Stimulated activated CD4-positive, alpha-beta T cell treated with anti-CD3 and anti-CD28 coated beads, Interleukin-15, amount 100 ng/mL, for 1 hour (primary cell): Measurements from ENCODE around the gene CEP57L1.

ENCODE experiments used
- DNase-seq, 2 donors: peaks; one replicate each; pipeline ENCODE4 v3.0.0-alpha.2; 2020; ENCODE audit warnings: low read depth in 1 of 2, low spot score in 1 of 2

CEP57L1 gene

GRCh38 chr6:109095036-109095834 lies at the start of gene CEP57L1:
Gene CEP57L1, plus strand, starts transcription at chr6:109095507. Its CDS starts 49,715 bp downstream, at chr6:109145222.
- DNase-seq = peak; percentile 81 to 85

GRCh38 chr6:109048176-109048575 lies 47.1 kb upstream of the CEP57L1 start:
- no peak for DNase-seq

- DNase-seq = no peak
Measured at GRCh38 chr6:109048670-109049415, 46.5 kb upstream of the CEP57L1 start.

DNA sequence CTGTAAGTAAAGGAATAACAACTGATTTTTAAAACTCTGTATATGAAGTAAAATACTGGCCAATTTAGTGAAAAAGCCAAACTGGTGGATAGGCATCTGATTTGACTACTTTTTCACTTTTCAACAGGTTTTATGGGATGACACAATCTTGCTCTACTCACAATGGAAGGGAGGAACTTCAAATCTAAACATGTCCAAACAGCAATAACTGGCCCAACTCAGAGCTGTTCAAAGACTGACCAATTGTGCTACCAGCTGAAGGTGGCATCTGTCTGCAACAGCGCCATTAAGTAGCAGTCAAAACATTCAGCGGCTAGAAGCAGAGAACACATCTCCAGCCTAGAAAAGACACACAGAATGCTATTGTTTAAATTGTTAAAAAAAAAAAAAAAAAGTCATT lies 45.3 kb upstream of the CEP57L1 start:
- no peak for DNase-seq

- DNase-seq = no peak
Measured at GRCh38 chr6:109050447-109051102, 44.7 kb upstream of the CEP57L1 start.

- no peak for DNase-seq
Measured at GRCh38 chr6:109051301-109052017, 43.8 kb upstream of the CEP57L1 start.

GRCh38 chr6:109052018-109052651 lies 43.2 kb upstream of the CEP57L1 start:
- no peak for DNase-seq

DNA sequence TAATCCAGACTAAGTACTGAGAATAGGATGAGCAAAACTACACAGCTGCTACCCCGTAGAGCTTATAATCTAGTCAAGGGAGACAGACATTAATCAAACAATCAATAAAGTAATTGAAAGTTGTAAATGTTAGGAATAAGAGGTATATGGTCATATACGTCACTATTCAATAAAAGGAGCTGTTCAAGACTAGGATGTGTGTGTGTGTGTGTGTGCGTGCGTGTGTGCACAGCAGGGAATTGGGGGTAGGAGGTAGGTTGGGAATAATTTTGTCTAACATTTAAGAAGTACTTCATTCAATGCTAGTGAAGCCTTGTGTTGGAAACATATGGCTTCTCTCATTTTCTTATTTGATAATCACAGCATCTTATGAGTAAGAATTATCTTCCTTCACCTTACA lies 42.5 kb upstream of the CEP57L1 start:
- DNase-seq = no peak

GRCh38 chr6:109053336-109053735 lies 42.0 kb upstream of the CEP57L1 start:
- no peak for DNase-seq

- no peak for DNase-seq
Measured at GRCh38 chr6:109055771-109056235, 39.5 kb upstream of the CEP57L1 start.

DNA sequence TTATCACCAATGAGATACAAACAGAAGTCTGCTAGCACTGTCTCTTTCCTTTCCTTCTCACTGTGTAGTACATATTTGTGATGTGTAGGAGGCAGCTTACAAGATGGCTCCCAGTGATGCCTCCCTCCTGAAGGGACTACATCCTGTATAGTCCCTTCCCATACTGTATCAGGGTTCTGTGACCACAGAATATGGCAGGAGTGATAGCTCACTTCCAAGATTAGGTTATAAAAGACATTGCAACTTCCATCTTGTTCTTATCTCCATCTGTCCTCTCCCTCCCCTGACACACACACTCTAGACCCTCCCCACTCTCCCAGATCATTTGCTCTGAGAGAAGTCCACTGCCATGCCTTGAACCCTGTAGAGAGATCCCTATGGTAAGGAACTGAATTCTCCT lies 38.6 kb upstream of the CEP57L1 start:
- no peak for DNase-seq

DNA sequence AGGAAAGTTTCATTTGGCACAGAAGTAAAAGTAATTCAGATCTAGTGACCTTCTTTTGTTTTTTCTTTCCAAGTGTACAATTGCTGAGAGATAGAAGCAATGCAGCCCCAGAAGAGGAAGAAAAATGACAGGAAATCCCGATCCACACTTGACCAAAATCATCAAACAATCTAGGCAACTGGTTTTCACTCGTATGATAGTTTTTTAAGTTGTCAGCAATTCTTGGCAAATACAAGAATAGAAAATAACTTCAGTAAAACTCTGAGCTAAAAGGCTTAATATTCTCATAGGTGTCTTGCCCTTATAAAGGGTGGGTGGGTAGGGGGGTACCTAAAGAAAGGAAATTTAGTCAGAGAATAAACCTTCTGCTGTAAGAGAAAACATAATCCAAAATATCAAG lies 36.7 kb upstream of the CEP57L1 start:
- no peak for DNase-seq

GRCh38 chr6:109059153-109059552 lies 36.2 kb upstream of the CEP57L1 start:
- DNase-seq = no peak

- no peak for DNase-seq
Measured at GRCh38 chr6:109059571-109060021, 35.7 kb upstream of the CEP57L1 start.

- DNase-seq = no peak
Measured at GRCh38 chr6:109060571-109060970, 34.7 kb upstream of the CEP57L1 start.

DNA sequence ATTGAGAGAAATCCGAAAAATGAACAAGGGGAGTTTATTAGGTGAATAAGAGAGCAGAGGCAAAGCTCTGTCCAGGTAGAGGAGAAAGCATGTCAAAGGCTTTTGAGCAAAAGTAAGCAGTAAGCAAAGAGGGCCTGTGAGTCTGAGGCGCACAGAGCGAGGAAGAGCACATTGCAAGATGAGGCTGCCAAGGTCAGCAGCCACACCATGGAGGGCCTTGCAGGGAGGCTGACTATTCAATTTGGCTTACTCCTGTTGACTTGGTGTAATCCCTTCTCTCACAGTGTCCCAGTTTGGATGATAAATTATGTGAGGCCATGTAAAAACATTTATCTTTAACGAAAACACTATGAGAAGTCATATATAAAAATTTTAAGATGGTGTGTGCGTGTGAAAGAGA lies 33.1 kb upstream of the CEP57L1 start:
- DNase-seq = no peak

DNA sequence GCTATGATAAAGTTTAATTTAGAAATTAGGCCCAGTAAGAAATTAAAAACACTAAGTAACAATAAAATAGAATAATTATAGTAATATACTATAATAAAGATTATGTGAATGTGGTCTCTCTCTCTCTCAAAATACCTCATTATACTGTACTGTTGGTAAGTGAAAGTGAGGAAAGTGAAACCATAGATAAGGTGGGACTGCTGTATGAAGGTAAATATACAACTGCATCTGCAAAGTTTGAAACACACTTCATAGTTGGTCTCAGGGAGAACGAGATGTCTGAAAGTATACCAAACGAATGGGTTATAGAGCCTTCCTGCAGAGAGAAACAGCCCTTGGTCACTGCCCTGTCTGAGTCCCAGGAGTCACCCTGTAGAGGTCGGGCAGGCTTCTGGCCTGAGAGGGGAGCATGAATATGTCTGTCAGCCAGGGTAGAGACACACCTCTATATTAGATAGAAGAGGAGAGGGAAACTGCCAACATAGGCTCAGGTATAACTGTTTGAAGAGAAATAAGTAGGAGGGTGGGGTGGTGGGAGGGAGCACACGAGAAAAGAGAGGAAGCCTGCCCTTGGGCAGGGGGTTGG lies 32.4 kb upstream of the CEP57L1 start:
- no peak for DNase-seq

DNA sequence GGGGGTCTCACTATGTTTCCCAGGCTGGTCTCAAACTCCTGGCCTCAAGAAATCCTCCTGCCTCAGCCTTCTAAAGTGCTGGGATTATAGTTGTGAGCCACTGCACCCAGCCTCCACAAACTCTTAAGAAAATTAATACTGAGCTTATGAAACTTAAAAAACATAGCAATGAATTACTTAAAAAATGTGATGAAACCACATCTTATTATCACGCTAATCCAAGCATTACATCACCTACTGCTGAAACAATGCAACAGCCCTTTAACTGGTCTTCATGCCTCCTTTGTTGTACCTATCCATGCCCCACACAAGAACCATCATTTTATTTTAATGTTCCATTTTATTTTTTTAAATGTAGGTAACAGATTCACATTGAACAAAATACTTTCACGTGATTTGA lies 25.6 kb upstream of the CEP57L1 start:
- no peak for DNase-seq

GRCh38 chr6:109071125-109071917 lies 24.0 kb upstream of the CEP57L1 start:
- no peak for DNase-seq
